ENCODE measurements around the gene FLT4. TPM values are rescaled to one million over a fixed set of nuclear protein-coding genes. Genes with fewer than 3 reads are reported as not detected.
A peak's percentile ranks its signal among the peaks of the same experiment; 100 is the strongest.
"Not testable (repeated sequence)": the region's sequence is repeated elsewhere in the genome, so short reads cannot be mapped to it uniquely, and the experiment has no call there.

The FLT4 gene
- 21.8 TPM for total RNA-seq

GRCh38 chr5:180649297-180650039 lies at the start of gene FLT4:
Gene FLT4, minus strand, starts transcription at chr5:180649600. Its CDS starts 55 bp downstream, at chr5:180649545.
- no peak for DNase-seq

DNA sequence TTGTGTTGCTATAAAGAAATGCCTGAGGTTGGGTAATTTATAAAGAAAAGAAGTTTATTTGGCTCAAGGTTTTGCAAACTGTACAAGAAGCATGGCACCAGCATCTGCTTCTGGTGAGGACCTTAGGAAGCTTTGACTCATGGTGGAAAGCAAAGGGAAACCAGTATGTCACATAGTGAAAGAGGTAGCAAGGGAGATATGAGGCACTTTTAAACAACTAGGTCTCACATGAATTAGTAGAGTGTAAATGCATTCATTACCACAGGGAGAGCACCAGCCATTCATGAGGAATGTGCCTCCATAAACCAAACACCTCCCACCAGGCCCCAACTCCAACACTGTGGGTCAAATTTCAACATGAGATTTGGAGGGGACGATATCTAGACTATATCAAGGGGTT lies 49.6 kb upstream of the FLT4 start:
- DNase-seq, result no peak

DNA sequence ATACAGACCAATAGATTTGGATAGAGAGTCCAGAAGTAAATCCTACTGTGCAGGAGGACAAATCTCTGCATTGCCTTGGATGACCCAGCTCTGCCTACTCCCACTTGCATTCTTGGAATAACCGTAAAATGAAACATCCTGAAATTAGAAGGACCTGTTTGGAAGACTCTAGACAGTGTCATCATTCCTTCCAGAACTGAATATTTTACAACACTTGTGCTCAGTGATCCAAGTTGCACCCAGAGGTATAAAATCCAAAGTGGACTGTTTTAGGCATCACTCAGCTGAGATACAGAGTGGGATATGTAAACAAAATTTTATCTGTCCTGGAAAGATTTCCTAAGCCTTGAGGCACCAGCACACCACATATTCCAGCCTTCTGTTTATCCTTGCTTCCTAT lies 46.7 kb upstream of the FLT4 start:
- no peak for DNase-seq

DNA sequence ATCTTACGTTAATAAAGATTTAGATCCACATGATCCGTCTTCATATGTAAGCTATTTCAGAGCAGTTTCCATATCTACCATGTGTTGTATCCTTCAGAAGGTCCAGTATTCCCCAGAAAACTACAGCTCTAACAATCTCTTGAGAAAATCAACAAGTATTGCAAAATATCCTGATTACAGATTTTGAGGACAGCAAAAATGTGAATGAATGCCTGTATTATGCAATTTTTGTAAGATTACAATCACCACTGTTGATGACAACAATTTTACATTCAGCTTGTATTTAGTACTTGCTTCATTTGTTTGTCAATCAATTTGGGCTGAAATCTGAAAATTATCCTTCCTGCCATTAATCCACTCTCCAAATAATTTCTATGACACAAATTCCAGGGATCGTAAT lies 43.0 kb upstream of the FLT4 start:
- DNase-seq, result no peak

GRCh38 chr5:180691046-180691445 lies 41.6 kb upstream of the FLT4 start:
- DNase-seq, result no peak

GRCh38 chr5:180690562-180690961 lies 41.2 kb upstream of the FLT4 start:
- no peak for DNase-seq

DNA sequence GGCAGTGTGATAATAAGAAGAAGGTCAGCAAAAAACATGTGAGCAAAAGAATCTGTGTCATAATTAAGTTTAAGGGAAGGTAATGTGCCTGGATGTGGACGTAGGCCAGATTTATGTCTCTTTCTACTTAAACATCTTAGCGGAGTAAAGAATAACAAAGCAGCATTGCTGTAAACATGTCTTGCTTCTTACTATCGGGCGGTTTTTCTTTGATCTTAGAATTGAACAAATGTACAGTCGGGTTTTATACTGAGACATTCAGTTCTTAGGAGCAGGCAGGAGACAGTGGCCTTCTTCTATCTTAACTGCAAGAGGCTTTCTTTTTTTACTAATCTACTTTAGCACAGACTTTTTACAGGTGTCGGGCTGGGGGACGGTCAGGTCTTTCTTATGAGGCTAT lies 40.4 kb upstream of the FLT4 start:
- no peak for DNase-seq

DNA sequence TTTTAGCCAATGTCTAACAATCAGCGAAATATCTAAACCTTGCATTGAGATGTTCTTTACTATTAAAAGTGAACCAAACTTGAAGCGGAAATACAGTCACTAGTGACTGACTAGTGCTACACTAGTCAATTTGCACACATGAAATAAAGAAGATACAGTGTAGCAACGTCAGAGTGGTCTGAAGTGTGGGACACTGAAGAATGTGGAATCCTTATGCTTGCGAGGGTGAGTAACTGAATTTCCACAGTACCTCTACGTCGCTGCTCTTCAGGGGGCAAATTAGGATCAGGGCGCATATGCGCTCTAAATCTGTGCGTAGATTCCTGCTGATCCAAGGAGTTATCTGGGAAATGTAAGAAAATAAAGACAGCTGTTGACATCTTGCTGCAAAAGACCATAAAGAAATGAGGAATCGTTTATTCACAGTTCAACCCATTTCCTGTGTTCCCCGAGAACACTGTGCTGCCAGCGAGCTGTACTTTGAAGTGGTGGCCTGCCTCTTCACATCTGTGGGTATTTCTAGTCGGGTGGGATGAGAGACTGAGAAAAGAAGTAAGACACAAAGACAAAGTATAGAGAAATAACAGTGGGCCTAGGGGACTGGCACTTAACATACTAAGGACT lies 39.8 kb upstream of the FLT4 start:
- DNase-seq, result peak; percentile 39

- no peak for DNase-seq
Measured at GRCh38 chr5:180688330-180689070, 39.1 kb upstream of the FLT4 start.

DNA sequence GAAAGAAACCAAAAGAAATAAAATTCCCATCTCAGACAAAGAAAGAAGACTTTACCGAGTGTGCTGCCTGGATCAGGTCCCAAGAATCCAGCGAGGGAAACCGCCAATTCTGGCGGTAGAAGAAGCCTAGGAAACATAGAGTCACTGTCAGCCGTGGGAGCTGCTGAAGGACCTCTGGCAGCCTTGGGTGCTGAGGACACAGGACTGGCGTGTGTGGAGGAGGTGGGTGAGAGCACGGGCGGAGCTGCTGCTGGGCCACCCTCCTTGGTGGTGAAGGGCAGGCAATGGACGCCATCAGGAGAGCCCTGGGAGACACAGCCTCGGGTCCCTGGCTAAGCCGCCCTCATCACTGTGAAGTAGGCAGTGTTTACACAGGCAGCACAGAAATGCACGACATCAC lies 37.4 kb upstream of the FLT4 start:
- not testable (repeated sequence) for DNase-seq

GRCh38 chr5:180684623-180685161 lies 35.3 kb upstream of the FLT4 start:
- no peak for DNase-seq

GRCh38 chr5:180683220-180683922 lies 34.0 kb upstream of the FLT4 start:
- DNase-seq, result no peak

DNA sequence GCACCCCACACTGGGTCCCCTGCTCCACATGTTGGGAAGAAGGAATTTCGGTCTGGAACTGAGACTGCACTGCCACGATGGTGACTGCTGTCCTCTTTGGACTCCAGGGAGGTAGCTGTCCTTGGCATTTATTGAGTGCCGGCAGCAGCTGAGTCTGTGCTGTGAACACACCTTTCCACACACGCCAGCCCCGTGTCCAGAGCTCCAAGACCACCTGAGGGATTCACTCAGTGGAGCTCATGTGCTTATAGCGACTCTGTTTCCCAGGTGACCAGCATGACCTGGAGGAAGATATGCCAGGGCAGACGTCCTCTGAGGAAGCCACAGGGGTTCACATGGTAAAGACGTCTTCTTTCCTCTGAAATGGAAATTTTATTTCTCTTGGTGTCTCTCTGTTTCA lies 33.2 kb upstream of the FLT4 start:
- DNase-seq, result no peak

GRCh38 chr5:180682008-180682407 lies 32.6 kb upstream of the FLT4 start:
- not testable (repeated sequence) for DNase-seq

GRCh38 chr5:180678319-180678718 lies 28.9 kb upstream of the FLT4 start:
- not testable (repeated sequence) for DNase-seq

DNA sequence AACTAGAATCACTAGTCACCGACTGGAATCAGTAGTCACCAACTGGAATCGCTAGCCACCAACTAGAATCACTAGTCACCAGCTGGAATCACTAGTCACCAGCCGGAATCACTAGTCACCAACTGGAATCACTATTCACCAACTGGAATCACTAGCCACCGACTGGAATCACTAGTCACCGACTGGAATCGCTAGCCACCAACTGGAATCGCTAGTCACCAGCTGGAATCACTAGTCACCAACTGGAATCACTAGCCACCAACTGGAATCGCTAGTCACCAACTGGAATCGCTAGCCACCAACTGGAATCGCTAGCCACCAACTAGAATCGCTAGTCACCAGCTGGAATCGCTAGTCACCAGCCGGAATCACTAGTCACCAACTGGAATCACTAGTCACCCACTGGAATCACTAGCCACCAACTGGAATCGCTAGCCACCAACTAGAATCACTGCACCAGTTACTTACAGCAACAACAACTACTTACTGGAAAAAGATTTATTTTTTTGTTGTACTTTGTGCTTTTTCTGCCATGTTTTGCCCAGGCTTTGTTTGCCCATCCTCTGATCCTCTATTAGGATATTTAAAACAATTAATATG lies 25.7 kb upstream of the FLT4 start:
- no peak for DNase-seq

- not testable (repeated sequence) for DNase-seq
Measured at GRCh38 chr5:180674090-180674475, 24.7 kb upstream of the FLT4 start.

DNA sequence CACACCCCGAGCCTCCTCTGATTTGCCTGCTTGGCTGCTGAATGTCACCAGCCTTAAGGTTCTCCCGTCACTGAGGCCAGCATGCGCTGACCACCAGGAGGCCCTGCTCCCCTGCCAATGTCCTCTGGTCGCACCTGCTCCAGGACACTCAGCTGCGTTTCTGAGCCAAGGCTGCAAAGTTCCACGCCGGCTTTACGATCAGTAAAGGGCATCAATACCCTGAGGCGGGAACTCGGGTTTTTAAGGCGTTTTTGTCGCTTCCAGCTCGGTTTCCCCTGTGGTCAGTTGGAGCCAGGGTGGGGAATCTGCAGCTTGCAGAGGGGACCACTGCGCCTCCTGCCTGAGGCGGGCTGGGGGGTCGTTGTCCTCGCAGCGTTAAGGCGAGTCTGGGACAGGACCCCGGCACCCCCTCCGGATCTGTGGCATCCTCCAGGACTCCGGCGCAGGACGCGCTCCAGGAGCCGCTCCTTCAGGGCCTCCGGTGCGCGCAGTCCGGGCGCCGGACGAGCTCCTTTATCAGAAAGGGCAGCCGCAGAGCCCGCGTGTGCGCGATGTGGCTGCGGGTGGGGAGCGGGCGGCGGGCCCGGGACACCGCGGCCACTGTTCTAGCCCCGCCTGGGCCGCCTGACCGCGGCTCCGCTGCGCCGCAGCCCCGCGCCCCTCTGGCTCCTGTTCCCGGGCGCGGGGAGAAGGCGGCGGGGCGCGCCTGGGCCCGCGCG lies 24.1 kb upstream of the FLT4 start:
- no peak for DNase-seq

GRCh38 chr5:180671958-180672524 lies 22.6 kb upstream of the FLT4 start:
- not testable (repeated sequence) for DNase-seq

DNA sequence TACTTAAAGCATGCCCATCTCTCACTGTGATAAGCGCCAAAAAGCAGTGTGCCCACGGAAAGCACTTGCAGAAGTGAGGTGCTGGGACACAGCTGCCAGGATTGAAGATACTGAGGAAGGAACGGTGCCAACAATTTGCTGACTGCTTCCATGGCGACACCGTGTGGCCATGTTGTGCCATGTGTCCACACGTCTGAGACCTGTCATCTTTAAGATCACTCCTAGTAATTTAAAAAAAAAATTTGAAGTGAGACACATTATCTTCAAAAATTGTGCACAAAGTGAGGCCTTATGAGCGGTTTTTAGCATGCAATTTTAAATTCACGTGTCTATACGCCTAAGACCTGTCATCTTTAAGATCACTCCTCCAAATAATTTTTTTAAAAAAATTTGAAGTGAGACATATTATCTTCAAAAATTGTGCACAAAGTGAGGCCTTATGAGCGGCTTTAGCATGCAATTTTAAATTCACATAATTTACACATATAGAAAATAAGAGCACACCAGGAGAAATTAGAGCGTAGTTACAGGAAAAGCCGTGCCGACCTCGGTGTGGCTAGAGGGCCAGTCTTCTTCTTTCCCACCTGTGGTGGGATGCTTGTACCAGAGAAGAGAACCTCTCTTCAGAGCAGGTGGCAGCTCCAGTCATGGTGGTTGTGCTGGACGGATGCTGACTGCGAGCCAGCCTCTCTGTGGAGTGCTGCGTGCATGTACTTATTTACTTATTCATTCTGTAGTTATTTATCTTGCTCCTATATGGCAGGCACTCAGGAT lies 21.4 kb upstream of the FLT4 start:
- peak; percentile 69 for DNase-seq
